KOPT-K1 (cell line): ENCODE data around the gene KIF26B.
"Not testable (repeated sequence)": the region's sequence is repeated elsewhere in the genome, so short reads cannot be mapped to it uniquely, and the experiment has no call there.

ENCODE experiments used
- H3K27ac ChIP-seq: fragments of 200-600 bp; sonication (generic); 2 replicates; pipeline ENCODE4 v1.5.1; 2016; ENCODE audit warnings: antibody characterized with exemption, mild to moderate bottlenecking, low read depth, low read length; ENCODE audit not compliant: poor library complexity, severe bottlenecking
- H3K36me3 ChIP-seq: fragments of 200-600 bp; sonication (generic); 2 replicates; pipeline ENCODE4 v1.5.1; 2017; ENCODE audit warnings: antibody characterized with exemption, mild to moderate bottlenecking, low read length, moderate library complexity; ENCODE audit not compliant: insufficient read depth
- H3K9me3 ChIP-seq: fragments of 200-600 bp; sonication (generic); 2 replicates; pipeline ENCODE4 v1.5.1; 2017; ENCODE audit warnings: antibody characterized with exemption, low read length, mild to moderate bottlenecking; ENCODE audit not compliant: insufficient read depth, poor library complexity, severe bottlenecking

Gene KIF26B

GRCh38 chr1:245353915-245354775, 199.4 kb downstream of the KIF26B start:
- no peaks in the 10 kb centered on the region for H3K9me3 ChIP-seq
- no peak overlapping the region for H3K27ac ChIP-seq
- no peaks in the 10 kb centered on the region for H3K36me3 ChIP-seq

- H3K27ac ChIP-seq, H3K9me3 ChIP-seq, H3K36me3 ChIP-seq: not testable (repeated sequence)
Measured at GRCh38 chr1:245355851-245356630, 201.3 kb downstream of the KIF26B start.

- Histone ChIP-seq H3K36me3 (no peaks in the 10 kb centered on the region), H3K9me3 (no peaks in the 10 kb centered on the region), H3K27ac (no peak overlapping the region)
Measured at GRCh38 chr1:245356891-245357585, 202.3 kb downstream of the KIF26B start.

- not testable (repeated sequence) for H3K27ac ChIP-seq, H3K36me3 ChIP-seq, H3K9me3 ChIP-seq
Measured at GRCh38 chr1:245359101-245359680, 204.4 kb downstream of the KIF26B start.

- no peaks in the 10 kb centered on the region for H3K36me3 ChIP-seq
- H3K27ac ChIP-seq = no peak overlapping the region
- no peaks in the 10 kb centered on the region for H3K9me3 ChIP-seq
Measured at GRCh38 chr1:245361065-245361464, 206.3 kb downstream of the KIF26B start.

GRCh38 chr1:245361951-245362350, 207.2 kb downstream of the KIF26B start:
- Histone ChIP-seq H3K36me3 (no peaks in the 10 kb centered on the region), H3K9me3 (no peaks in the 10 kb centered on the region), H3K27ac (no peak overlapping the region)

GRCh38 chr1:245363461-245364200, 208.8 kb downstream of the KIF26B start:
- H3K27ac ChIP-seq = no peak overlapping the region
- no peaks in the 10 kb centered on the region for H3K36me3 ChIP-seq
- no peaks in the 10 kb centered on the region for H3K9me3 ChIP-seq

- H3K36me3 ChIP-seq = no peaks in the 10 kb centered on the region
- H3K9me3 ChIP-seq = no peaks in the 10 kb centered on the region
- no peak overlapping the region for H3K27ac ChIP-seq
Measured at GRCh38 chr1:245365095-245366020, 210.6 kb downstream of the KIF26B start.

- no peaks in the 10 kb centered on the region for H3K9me3 ChIP-seq
- no peak overlapping the region for H3K27ac ChIP-seq
- no peaks in the 10 kb centered on the region for H3K36me3 ChIP-seq
Measured at GRCh38 chr1:245366886-245367285, 212.1 kb downstream of the KIF26B start.

- Histone ChIP-seq H3K9me3 (no peaks in the 10 kb centered on the region), H3K27ac (no peak overlapping the region), H3K36me3 (no peaks in the 10 kb centered on the region)
Measured at GRCh38 chr1:245370175-245370825, 215.5 kb downstream of the KIF26B start.

GRCh38 chr1:245370905-245371581, 216.3 kb downstream of the KIF26B start:
- Histone ChIP-seq H3K36me3 (no peaks in the 10 kb centered on the region), H3K9me3 (no peaks in the 10 kb centered on the region), H3K27ac (no peak overlapping the region)

GRCh38 chr1:245373131-245373530, 218.3 kb downstream of the KIF26B start:
- Histone ChIP-seq H3K27ac (no peak overlapping the region), H3K36me3 (no peaks in the 10 kb centered on the region), H3K9me3 (no peaks in the 10 kb centered on the region)
